Measurements from ENCODE around the gene HMMR. TPM values are rescaled to one million over a fixed set of nuclear protein-coding genes. Genes with fewer than 3 reads are reported as not detected.

Gene HMMR
- total and polyA plus RNA-seq, 2 of the 4 experiments (the other 2 are of a cell fraction), result 13.0 to 24.6 TPM

- no peak for TF ChIP-seq CEBPB (IDR thresholded peaks at IDR 0.05; ENCODE audit: low read depth, low read length)
- no peak for TF ChIP-seq RCOR1 (IDR thresholded peaks at IDR 0.05; ENCODE audit: insufficient replicate concordance, low read length)
- TF ChIP-seq MXI1 (IDR thresholded peaks at IDR 0.05; ENCODE audit: borderline replicate concordance, low read depth, low read length), result no peak
- TF ChIP-seq FOS (IDR thresholded peaks at IDR 0.05; ENCODE audit: low read depth, low read length), result no peak
- no peak for TF ChIP-seq CHD1 (IDR thresholded peaks at IDR 0.05; ENCODE audit: low read depth, low read length)
- TF ChIP-seq ELK1 (IDR thresholded peaks at IDR 0.05; ENCODE audit: borderline replicate concordance, low read depth, low read length), result no peak
- Histone ChIP-seq H3K9ac (ENCODE audit: low read depth, low read length) (no peak overlapping the region), H3K4me3 (ENCODE audit: insufficient read depth, low read depth, low read length) (no peak overlapping the region), H3K4me1 (ENCODE audit: control insufficient read depth, insufficient read depth, low read length) (no peaks in the 10 kb centered on the region), H2BK20ac (ENCODE audit: low read depth, low read length) (no peak overlapping the region), H3K56ac (ENCODE audit: extremely low read depth, insufficient read depth, low read length) (no peak overlapping the region), H3K9me3 (ENCODE audit: control insufficient read depth, insufficient read depth, low read length) (no peaks in the 10 kb centered on the region), H4K8ac (ENCODE audit: low read depth in 2 of 2, low read length in 2 of 2) (no peak overlapping the region), H4K5ac (ENCODE audit: low read depth, low read length) (no peak overlapping the region), H4K91ac (ENCODE audit: insufficient read depth, low read depth, low read length) (no peak overlapping the region), H3K18ac (ENCODE audit: low read depth, low read length) (no peak overlapping the region), H3K79me1 (ENCODE audit: low read depth in 1 of 2, low read length in 2 of 2) (peaks cover 19 to 29% of the 10 kb centered on the region in 2 experiments), H2AK5ac (ENCODE audit: low read depth, low read length) (no peak overlapping the region), H3K23ac (ENCODE audit: low read depth, low read length) (no peak overlapping the region), H3K27ac (ENCODE audit: insufficient read depth, low read length) (no peak overlapping the region), H2BK5ac (ENCODE audit: low read depth, low read length, poor library complexity, severe bottlenecking) (no peak overlapping the region), H3K36me3 (ENCODE audit: control insufficient read depth, insufficient read depth, low read length) (peaks cover 31% of the 10 kb centered on the region), H2AFZ (replicated peaks; ENCODE audit: low read length, poor library complexity) (no peak overlapping the region), H2BK15ac (ENCODE audit: low read depth, low read length) (no peak overlapping the region), H2AK9ac (replicated peaks; ENCODE audit: low read depth, low read length, poor library complexity) (no peak overlapping the region), H3K4ac (ENCODE audit: low read depth, low read length) (no peak overlapping the region), H3K9me1 (ENCODE audit: insufficient read depth, low read length) (no peaks in the 10 kb centered on the region), H4K20me1 (ENCODE audit: insufficient read depth, low read length) (peaks cover 17% of the 10 kb centered on the region; the same call in 1 of the 2 replicates), H3K27me3 (ENCODE audit: control insufficient read depth, insufficient read depth, low read length) (no peaks in the 10 kb centered on the region), H2BK120ac (ENCODE audit: low read depth, low read length) (no peak overlapping the region), H3K4me2 (ENCODE audit: low read depth, low read length) (no peak overlapping the region), H3K14ac (replicated peaks; ENCODE audit: low read depth, low read length) (no peak overlapping the region)
- ChIA-PET POLR2A (ENCODE audit: unreplicated experiment) (no interaction called here), CTCF (no interaction called here)
- DNase-seq (no peak), ATAC-seq (ENCODE audit: low read depth) (no peak)
- BruUV-seq (replicated peaks), result no TSS peak
- in situ Hi-C loops (cut with MboI; ENCODE audit: low sequenced_read_pairs), result no loop called here
- intact Hi-C loops (cut with micrococcal nuclease), result loop anchor here (1.0 kb wide), 1 partner anchor 8 kb away; no protein-coding TSS in a partner anchor
- no CpG with 5 or more reads among the region's 3 CpGs for WGBS, 2 experiments (ENCODE audit: extremely low coverage in 2 of 2, insufficient read length in 1 of 2)
- dilution Hi-C loops (cut with HindIII; ENCODE audit: low sequenced_read_pairs, unreplicated experiment), result no loop called here
These were observed 19.5 kb upstream of the HMMR start for GRCh38 chr5:163440954-163441353.

Data from IMR-90 (cell line).